Measurements from ENCODE around the gene WFS1. TPM values are rescaled to one million over a fixed set of nuclear protein-coding genes. Genes with fewer than 3 reads are reported as not detected.

Gene WFS1
- polyA plus RNA-seq, 4 donors = 24.0 to 31.0 (median 25.9) TPM

GRCh38 chr4:6278801-6279197 lies 9.1 kb downstream of the WFS1 start:
- DNase-seq (ENCODE audit: low read depth in 4 of 4, low spot score in 3 of 4) = no peak

- DNase-seq (ENCODE audit: low read depth in 4 of 4, low spot score in 3 of 4) = no peak
Observed at GRCh38 chr4:6279582-6280289, 10.1 kb downstream of the WFS1 start.

- no peak for DNase-seq (ENCODE audit: low read depth in 4 of 4, low spot score in 3 of 4)
Observed at GRCh38 chr4:6280365-6280996, 10.8 kb downstream of the WFS1 start.

GRCh38 chr4:6281436-6282313 lies 12.0 kb downstream of the WFS1 start:
- no peak for DNase-seq (ENCODE audit: low read depth in 4 of 4, low spot score in 3 of 4)

- DNase-seq (ENCODE audit: low read depth in 4 of 4, low spot score in 3 of 4) = no peak
Observed at GRCh38 chr4:6282314-6282771, 12.7 kb downstream of the WFS1 start.

GRCh38 chr4:6283282-6283681 lies 13.6 kb downstream of the WFS1 start:
- DNase-seq (ENCODE audit: low read depth in 4 of 4, low spot score in 3 of 4) = no peak

GRCh38 chr4:6287017-6287788 lies 17.6 kb downstream of the WFS1 start:
- DNase-seq (ENCODE audit: low read depth in 4 of 4, low spot score in 3 of 4) = no peak

GRCh38 chr4:6288342-6288741 lies 18.7 kb downstream of the WFS1 start:
- DNase-seq (ENCODE audit: low read depth in 4 of 4, low spot score in 3 of 4) = no peak

GRCh38 chr4:6288871-6289270 lies 19.2 kb downstream of the WFS1 start:
- no peak for DNase-seq (ENCODE audit: low read depth in 4 of 4, low spot score in 3 of 4)

- DNase-seq (ENCODE audit: low read depth in 4 of 4, low spot score in 3 of 4) = no peak
Observed at GRCh38 chr4:6290256-6290655, 20.6 kb downstream of the WFS1 start.

GRCh38 chr4:6290769-6291547 lies 21.3 kb downstream of the WFS1 start:
- DNase-seq (ENCODE audit: low read depth in 4 of 4, low spot score in 3 of 4) = no peak

- DNase-seq (ENCODE audit: low read depth in 4 of 4, low spot score in 3 of 4) = no peak
Observed at GRCh38 chr4:6291784-6292297, 22.2 kb downstream of the WFS1 start.

GRCh38 chr4:6292376-6293096 lies 22.9 kb downstream of the WFS1 start:
- no peak for DNase-seq (ENCODE audit: low read depth in 4 of 4, low spot score in 3 of 4)

GRCh38 chr4:6293097-6293445 lies 23.4 kb downstream of the WFS1 start:
- DNase-seq (ENCODE audit: low read depth in 4 of 4, low spot score in 3 of 4) = no peak

GRCh38 chr4:6293661-6294060 lies 24.0 kb downstream of the WFS1 start:
- no peak for DNase-seq (ENCODE audit: low read depth in 4 of 4, low spot score in 3 of 4)

GRCh38 chr4:6294705-6295421 lies 25.2 kb downstream of the WFS1 start:
- no peak for DNase-seq (ENCODE audit: low read depth in 4 of 4, low spot score in 3 of 4)

- no peak for DNase-seq (ENCODE audit: low read depth in 4 of 4, low spot score in 3 of 4)
Observed at GRCh38 chr4:6295495-6295894, 25.8 kb downstream of the WFS1 start.

GRCh38 chr4:6296026-6296425 lies 26.4 kb downstream of the WFS1 start:
- DNase-seq (ENCODE audit: low read depth in 4 of 4, low spot score in 3 of 4) = no peak
